H9 (cell line): ENCODE data around the gene ADAP2. TPM values are rescaled to one million over a fixed set of nuclear protein-coding genes. Genes with fewer than 3 reads are reported as not detected.

Source experiments
- DNase-seq: peaks from one replicate; pipeline ENCODE4 v3.0.0-alpha.2; 2017
- H2AFZ ChIP-seq: one replicate; pipeline ENCODE4 v1.6.1; 2013; ENCODE audit warnings: mild to moderate bottlenecking, low read length, control low read depth, moderate library complexity
- H2AK5ac ChIP-seq: 2 replicates; pipeline ENCODE4 v1.6.1; 2013; ENCODE audit warnings: low read length, control low read depth, mixed read lengths; ENCODE audit not compliant: insufficient read length
- H2BK120ac ChIP-seq: one replicate; pipeline ENCODE4 v1.6.1; 2013; ENCODE audit warnings: low read depth, mild to moderate bottlenecking, low read length, control low read depth, inconsistent platforms; ENCODE audit not compliant: poor library complexity, severe bottlenecking
- H2BK12ac ChIP-seq: 2 replicates; pipeline ENCODE4 v1.6.1; 2013; ENCODE audit warnings: low read length, control low read depth, mixed read lengths, low read depth; ENCODE audit not compliant: insufficient read length
- H2BK15ac ChIP-seq: 2 replicates; pipeline ENCODE4 v1.6.1; 2013; ENCODE audit warnings: low read depth, low read length, control low read depth
- H2BK20ac ChIP-seq: one replicate; pipeline ENCODE4 v1.6.1; 2013; ENCODE audit warnings: low read depth, mild to moderate bottlenecking, low read length, control low read depth, inconsistent platforms; ENCODE audit not compliant: poor library complexity, severe bottlenecking
- H2BK5ac ChIP-seq: 2 replicates; pipeline ENCODE4 v1.6.1; 2013; ENCODE audit warnings: low read length, control low read depth, mixed read lengths; ENCODE audit not compliant: insufficient read length
- H3K14ac ChIP-seq: 2 replicates; pipeline ENCODE4 v1.6.1; 2013; ENCODE audit warnings: low read length, control low read depth; ENCODE audit not compliant: insufficient read depth
- H3K18ac ChIP-seq: 2 replicates; pipeline ENCODE4 v1.6.1; 2013; ENCODE audit warnings: low read depth, mild to moderate bottlenecking, mixed read lengths, low read length, control low read depth; ENCODE audit not compliant: insufficient read length
- H3K23ac ChIP-seq: 2 replicates; pipeline ENCODE4 v1.6.1; 2013; ENCODE audit warnings: low read length, control low read depth, mixed read lengths, low read depth; ENCODE audit not compliant: insufficient read length
- H3K23me2 ChIP-seq: 2 replicates; pipeline ENCODE4 v1.6.1; 2013; ENCODE audit warnings: low read depth, mild to moderate bottlenecking, mixed read lengths, low read length, control low read depth; ENCODE audit not compliant: insufficient read length, poor library complexity, severe bottlenecking
- H3K27ac ChIP-seq: 2 replicates; pipeline ENCODE4 v1.5.1; 2013; ENCODE audit warnings: low read length, control low read depth, mixed read lengths, low read depth; ENCODE audit not compliant: insufficient read length
- H3K27me3 ChIP-seq: 2 replicates; pipeline ENCODE4 v1.6.1; 2013; ENCODE audit warnings: low read length, control low read depth, inconsistent platforms; ENCODE audit not compliant: insufficient read depth
- H3K4ac ChIP-seq: 2 replicates; pipeline ENCODE4 v1.6.1; 2013; ENCODE audit warnings: low read depth, mild to moderate bottlenecking, control low read depth, inconsistent platforms, low read length, moderate library complexity
- H3K4me1 ChIP-seq: 2 replicates; pipeline ENCODE4 v1.6.1; 2013; ENCODE audit warnings: low read length, control low read depth, inconsistent platforms; ENCODE audit not compliant: insufficient read depth
- H3K4me2 ChIP-seq: 2 replicates; pipeline ENCODE4 v1.6.1; 2013; ENCODE audit warnings: low read length, control low read depth, mixed read lengths; ENCODE audit not compliant: insufficient read length, insufficient read depth
- H3K56ac ChIP-seq: 2 replicates; pipeline ENCODE4 v1.6.1; 2013; ENCODE audit warnings: low read depth, mild to moderate bottlenecking, mixed read lengths, low read length, control low read depth; ENCODE audit not compliant: insufficient read length
- H3K79me1 ChIP-seq: 2 replicates; pipeline ENCODE4 v1.6.1; 2013; ENCODE audit warnings: low read depth, mild to moderate bottlenecking, moderate library complexity, low read length, control low read depth, inconsistent platforms; ENCODE audit not compliant: insufficient read depth, poor library complexity, severe bottlenecking
- H3K79me2 ChIP-seq: 2 replicates; pipeline ENCODE4 v1.6.1; 2013; ENCODE audit warnings: low read length, control low read depth, inconsistent platforms; ENCODE audit not compliant: insufficient read depth
- H3K9ac ChIP-seq: 2 replicates; pipeline ENCODE4 v1.6.1; 2013; ENCODE audit warnings: low read length, control low read depth, mixed read lengths; ENCODE audit not compliant: insufficient read length; ENCODE audit errors: extremely low read depth
- H3K9me3 ChIP-seq: one replicate; pipeline ENCODE4 v1.6.1; 2013; ENCODE audit warnings: low read depth, low read length, inconsistent platforms; ENCODE audit not compliant: control insufficient read depth
- H3T11ph ChIP-seq: one replicate; pipeline ENCODE4 v1.6.1; 2013; ENCODE audit warnings: mild to moderate bottlenecking, low read length, control low read depth, inconsistent platforms
- H4K20me1 ChIP-seq: one replicate; pipeline ENCODE4 v1.6.1; 2013; ENCODE audit not compliant: control insufficient read depth, insufficient read length, insufficient read depth
- H4K5ac ChIP-seq: 2 replicates; pipeline ENCODE4 v1.6.1; 2013; ENCODE audit warnings: low read depth, mild to moderate bottlenecking, mixed read lengths, low read length, control low read depth; ENCODE audit not compliant: insufficient read length
- H4K8ac ChIP-seq: replicated peaks from 2 replicates; pipeline ENCODE4 v1.6.1; 2013; ENCODE audit warnings: low read length, control low read depth, mixed read lengths, low read depth; ENCODE audit not compliant: insufficient read length
- H4K91ac ChIP-seq: 2 replicates; pipeline ENCODE4 v1.6.1; 2013; ENCODE audit warnings: low read depth, mild to moderate bottlenecking, moderate library complexity, mixed read lengths, low read length, control low read depth; ENCODE audit not compliant: insufficient read length
- H3K27ac Mint-ChIP-seq, 3 experiments: 2 replicates in 2 of 3; 3 replicates in 1 of 3; pipeline ENCODE4 v1.8.0; 2020 to 2021; ENCODE audit warnings: mixed read lengths in 3 of 3, mild to moderate bottlenecking in 1 of 3, moderate library complexity in 1 of 3
- H3K27me3 Mint-ChIP-seq: 2 replicates; pipeline ENCODE4 v1.8.0; 2021; ENCODE audit warnings: low read depth, mild to moderate bottlenecking, moderate library complexity, mixed read lengths
- H3K36me3 Mint-ChIP-seq, 3 experiments: 2 replicates in 2 of 3; 3 replicates in 1 of 3; pipeline ENCODE4 v1.8.0; 2020 to 2021; ENCODE audit warnings: low read depth in 3 of 3, mixed read lengths in 3 of 3; ENCODE audit not compliant: insufficient read depth in 1 of 3
- H3K4me1 Mint-ChIP-seq, 2 experiments: 2 replicates each; pipeline ENCODE4 v1.8.0; 2020; ENCODE audit warnings: mixed read lengths in 2 of 2
- H3K4me3 Mint-ChIP-seq, 2 experiments: 2 replicates in 1 of 2; 3 replicates in 1 of 2; pipeline ENCODE4 v1.8.0; 2020 to 2021; ENCODE audit warnings: mild to moderate bottlenecking in 2 of 2, mixed read lengths in 2 of 2, moderate library complexity in 1 of 2
- H3K9me3 Mint-ChIP-seq, 2 experiments: 2 replicates in 1 of 2; 3 replicates in 1 of 2; pipeline ENCODE4 v1.8.0; 2020; ENCODE audit warnings: mild to moderate bottlenecking in 2 of 2, mixed read lengths in 2 of 2, moderate library complexity in 1 of 2
- WGBS: extraction: QIAGEN DNeasy Blood & Tissue Kit; methylation state at CpG from one replicate; pipeline ENCODE4 v1.1.7; 2013; ENCODE audit warnings: missing lambda C conversion rate, low lambda C conversion rate, mixed read lengths; ENCODE audit not compliant: insufficient read length; ENCODE audit errors: extremely low coverage; 5-methylcytosine and 5-hydroxymethylcytosine counted together
- total RNA-seq: library from RNA; stranded (reverse); gene quantifications from 2 replicates; pipeline ENCODE4 v1.2.1, GENCODE V29; 2021
- TF ChIP-seq, protein P1 (sequence below): fragments of 200-600 bp; sonication (generic); conservative IDR thresholded peaks from 3 replicates; pipeline ENCODE4 v1.8.0; 2021; ENCODE audit warnings: antibody characterized with exemption, mild to moderate bottlenecking

The ADAP2 gene
- total RNA-seq, 1 experiment from 2014 or later, result 1.2 TPM

- Histone ChIP-seq H2BK20ac (no peak overlapping the region), H4K5ac (no peak overlapping the region), H3K14ac (no peak overlapping the region), H2AK5ac (no peak overlapping the region), H4K20me1 (no peaks in the 10 kb centered on the region), H2BK15ac (no peak overlapping the region), H3K4ac (no peak overlapping the region), H3K4me1 (no peaks in the 10 kb centered on the region), H3K56ac (no peak overlapping the region), H3K27ac (no peak overlapping the region), H3T11ph (no peak overlapping the region), H3K79me2 (no peaks in the 10 kb centered on the region), H2AFZ (no peak overlapping the region), H3K9me3 (no peaks in the 10 kb centered on the region), H2BK12ac (no peak overlapping the region), H3K23me2 (peaks cover 6% of the 10 kb centered on the region), H3K27me3 (peaks cover 2% of the 10 kb centered on the region; the same call in 1 of the 2 replicates), H4K91ac (no peak overlapping the region), H2BK5ac (no peak overlapping the region), H3K18ac (no peak overlapping the region), H3K79me1 (no peaks in the 10 kb centered on the region), H2BK120ac (no peak overlapping the region), H4K8ac (no peak overlapping the region), H3K4me2 (peak overlapping the region; percentile 66), H3K9ac (no peak overlapping the region), H3K23ac (no peak overlapping the region)
- Mint-ChIP-seq H3K4me1 (peaks cover 14 to 15% of the 10 kb centered on the region in 2 experiments), H3K9me3 (no peaks in the 10 kb centered on the region; a peak in 3 of 5 replicates), H3K36me3 (peaks cover 0 to 4% (median 0%) of the 10 kb centered on the region in 3 experiments; a peak in 1 of 7 replicates), H3K4me3 (peak overlapping the region; percentile 81 to 91), H3K27me3 (peaks cover 33% of the 10 kb centered on the region), H3K27ac (no peak overlapping the region; a peak in 1 of 7 replicates)
- DNase-seq, result no peak
- TF ChIP-seq, protein P1, sequence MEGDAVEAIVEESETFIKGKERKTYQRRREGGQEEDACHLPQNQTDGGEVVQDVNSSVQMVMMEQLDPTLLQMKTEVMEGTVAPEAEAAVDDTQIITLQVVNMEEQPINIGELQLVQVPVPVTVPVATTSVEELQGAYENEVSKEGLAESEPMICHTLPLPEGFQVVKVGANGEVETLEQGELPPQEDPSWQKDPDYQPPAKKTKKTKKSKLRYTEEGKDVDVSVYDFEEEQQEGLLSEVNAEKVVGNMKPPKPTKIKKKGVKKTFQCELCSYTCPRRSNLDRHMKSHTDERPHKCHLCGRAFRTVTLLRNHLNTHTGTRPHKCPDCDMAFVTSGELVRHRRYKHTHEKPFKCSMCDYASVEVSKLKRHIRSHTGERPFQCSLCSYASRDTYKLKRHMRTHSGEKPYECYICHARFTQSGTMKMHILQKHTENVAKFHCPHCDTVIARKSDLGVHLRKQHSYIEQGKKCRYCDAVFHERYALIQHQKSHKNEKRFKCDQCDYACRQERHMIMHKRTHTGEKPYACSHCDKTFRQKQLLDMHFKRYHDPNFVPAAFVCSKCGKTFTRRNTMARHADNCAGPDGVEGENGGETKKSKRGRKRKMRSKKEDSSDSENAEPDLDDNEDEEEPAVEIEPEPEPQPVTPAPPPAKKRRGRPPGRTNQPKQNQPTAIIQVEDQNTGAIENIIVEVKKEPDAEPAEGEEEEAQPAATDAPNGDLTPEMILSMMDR, result no peak
- no CpG with 5 or more reads among the region's 9 CpGs for WGBS
These were observed 86.1 kb downstream of the ADAP2 start for GRCh38 chr17:31007695-31008373.
